Lower leg skin (tissue), 3 donors: Measurements from ENCODE around the gene MGARP.

Source experiments
- POLR2A ChIP-seq, 2 donors: fragments of 450-650 bp; IDR thresholded peaks; one replicate each; pipeline ENCODE4 v1.6.1; 2016 to 2017; ENCODE audit warnings: antibody characterized with exemption in 2 of 2, mild to moderate bottlenecking in 1 of 2, moderate library complexity in 1 of 2
- TF ChIP-seq, protein P1 (sequence below), 3 donors: fragments of 450-650 bp; IDR thresholded peaks; one replicate each; pipeline ENCODE4 v1.5.1; 2016; ENCODE audit warnings: antibody characterized with exemption in 3 of 3, mild to moderate bottlenecking in 3 of 3, moderate library complexity in 2 of 3

DNA sequence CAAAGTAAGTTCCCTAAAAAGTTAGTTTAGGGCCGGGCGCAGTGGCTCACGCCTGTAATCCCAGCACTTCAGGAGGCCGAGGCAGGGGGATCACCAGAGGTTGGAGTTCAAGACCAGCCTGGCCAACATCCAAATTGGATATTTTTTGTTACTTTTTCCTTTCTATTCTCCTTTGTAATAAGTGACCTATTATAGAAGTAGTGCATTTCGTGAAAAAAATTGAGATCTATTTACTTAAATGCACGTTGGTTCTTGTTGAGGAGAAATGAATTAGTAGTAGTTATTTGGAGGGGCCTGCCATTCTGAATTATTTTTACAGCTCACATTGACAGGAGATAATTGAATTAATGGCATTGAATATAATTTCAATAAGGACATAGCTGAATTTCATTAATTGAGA lies 44.6 kb upstream of the MGARP start:
- TF ChIP-seq, protein P1, sequence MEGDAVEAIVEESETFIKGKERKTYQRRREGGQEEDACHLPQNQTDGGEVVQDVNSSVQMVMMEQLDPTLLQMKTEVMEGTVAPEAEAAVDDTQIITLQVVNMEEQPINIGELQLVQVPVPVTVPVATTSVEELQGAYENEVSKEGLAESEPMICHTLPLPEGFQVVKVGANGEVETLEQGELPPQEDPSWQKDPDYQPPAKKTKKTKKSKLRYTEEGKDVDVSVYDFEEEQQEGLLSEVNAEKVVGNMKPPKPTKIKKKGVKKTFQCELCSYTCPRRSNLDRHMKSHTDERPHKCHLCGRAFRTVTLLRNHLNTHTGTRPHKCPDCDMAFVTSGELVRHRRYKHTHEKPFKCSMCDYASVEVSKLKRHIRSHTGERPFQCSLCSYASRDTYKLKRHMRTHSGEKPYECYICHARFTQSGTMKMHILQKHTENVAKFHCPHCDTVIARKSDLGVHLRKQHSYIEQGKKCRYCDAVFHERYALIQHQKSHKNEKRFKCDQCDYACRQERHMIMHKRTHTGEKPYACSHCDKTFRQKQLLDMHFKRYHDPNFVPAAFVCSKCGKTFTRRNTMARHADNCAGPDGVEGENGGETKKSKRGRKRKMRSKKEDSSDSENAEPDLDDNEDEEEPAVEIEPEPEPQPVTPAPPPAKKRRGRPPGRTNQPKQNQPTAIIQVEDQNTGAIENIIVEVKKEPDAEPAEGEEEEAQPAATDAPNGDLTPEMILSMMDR (IDR thresholded peaks at IDR 0.05) = no peak
- no peak for TF ChIP-seq POLR2A (IDR thresholded peaks at IDR 0.05)
